Measurements from ENCODE around the gene NBPF9.
A peak's percentile ranks its signal among the peaks of the same experiment; 100 is the strongest.
"Not testable (repeated sequence)": the region's sequence is repeated elsewhere in the genome, so short reads cannot be mapped to it uniquely, and the experiment has no call there.

NBPF9 gene

GRCh38 chr1:149129245-149129644 is 25.9 kb upstream of the NBPF9 start:
- H3K79me1 ChIP-seq (replicated peaks; ENCODE audit: low read length, poor library complexity, severe bottlenecking); H2BK5ac ChIP-seq (ENCODE audit: low read depth, low read length, poor library complexity, severe bottlenecking); H2BK15ac ChIP-seq (ENCODE audit: low read depth, poor library complexity, severe bottlenecking); H3K4me2 ChIP-seq (ENCODE audit: low read length, poor library complexity, severe bottlenecking); H3K9ac ChIP-seq (ENCODE audit: low read length); DNase-seq; H2AK5ac ChIP-seq (ENCODE audit: low read length, severe bottlenecking); H4K8ac ChIP-seq (ENCODE audit: low read length); H3K9me3 ChIP-seq (ENCODE audit: control insufficient read depth, low read length); H3K27ac ChIP-seq (ENCODE audit: low read length, poor library complexity, severe bottlenecking); H3K36me3 ChIP-seq (ENCODE audit: control insufficient read depth in 1 of 2, insufficient read depth in 2 of 2, low read depth in 1 of 2, low read length in 2 of 2); H3K23ac ChIP-seq (ENCODE audit: low read length in 2 of 2); H3K27me3 ChIP-seq (ENCODE audit: control insufficient read depth in 1 of 2, insufficient read depth in 1 of 2, low read length in 2 of 2); H2BK12ac ChIP-seq (ENCODE audit: low read length in 2 of 2); H3K4ac ChIP-seq (ENCODE audit: low read depth in 1 of 2, low read length in 2 of 2); H3K18ac ChIP-seq (ENCODE audit: low read depth in 1 of 2, low read length in 2 of 2); H2AFZ ChIP-seq (ENCODE audit: low read depth, low read length); H4K91ac ChIP-seq (ENCODE audit: low read length); H3K4me3 ChIP-seq (ENCODE audit: insufficient read depth in 1 of 2, low read depth in 1 of 2, low read length in 2 of 2); H2BK120ac ChIP-seq (ENCODE audit: low read depth, low read length); H3K4me1 ChIP-seq (ENCODE audit: control insufficient read depth, insufficient read depth, low read depth, low read length); H3K14ac ChIP-seq (ENCODE audit: low read length in 2 of 2): not testable (repeated sequence)
- WGBS, result no CpG with 5 or more reads among the region's 17 CpGs

GRCh38 chr1:149126555-149127145 is 23.3 kb upstream of the NBPF9 start:
- H3K27ac ChIP-seq (ENCODE audit: low read length, poor library complexity, severe bottlenecking); H3K4ac ChIP-seq (ENCODE audit: low read depth in 1 of 2, low read length in 2 of 2); H4K91ac ChIP-seq (ENCODE audit: low read length); H2BK120ac ChIP-seq (ENCODE audit: low read depth, low read length); H2BK12ac ChIP-seq (ENCODE audit: low read length in 2 of 2); H3K79me1 ChIP-seq (replicated peaks; ENCODE audit: low read length, poor library complexity, severe bottlenecking); H3K36me3 ChIP-seq (ENCODE audit: control insufficient read depth in 1 of 2, insufficient read depth in 2 of 2, low read depth in 1 of 2, low read length in 2 of 2); H4K8ac ChIP-seq (ENCODE audit: low read length); H3K4me3 ChIP-seq (ENCODE audit: insufficient read depth in 1 of 2, low read depth in 1 of 2, low read length in 2 of 2); H3K4me2 ChIP-seq (ENCODE audit: low read length, poor library complexity, severe bottlenecking); H2AFZ ChIP-seq (ENCODE audit: low read depth, low read length); H2BK15ac ChIP-seq (ENCODE audit: low read depth, poor library complexity, severe bottlenecking); H3K14ac ChIP-seq (ENCODE audit: low read length in 2 of 2); H3K23ac ChIP-seq (ENCODE audit: low read length in 2 of 2); DNase-seq; H3K18ac ChIP-seq (ENCODE audit: low read depth in 1 of 2, low read length in 2 of 2); H3K4me1 ChIP-seq (ENCODE audit: control insufficient read depth, insufficient read depth, low read depth, low read length); H3K9ac ChIP-seq (ENCODE audit: low read length); H2BK5ac ChIP-seq (ENCODE audit: low read depth, low read length, poor library complexity, severe bottlenecking); H3K9me3 ChIP-seq (ENCODE audit: control insufficient read depth, low read length); H2AK5ac ChIP-seq (ENCODE audit: low read length, severe bottlenecking); H3K27me3 ChIP-seq (ENCODE audit: control insufficient read depth in 1 of 2, insufficient read depth in 1 of 2, low read length in 2 of 2): not testable (repeated sequence)
- 100% methylated on average over 1 of the region's 6 CpGs for WGBS

GRCh38 chr1:149123948-149124926 is 20.9 kb upstream of the NBPF9 start:
- H3K36me3 ChIP-seq (ENCODE audit: control insufficient read depth in 1 of 2, insufficient read depth in 2 of 2, low read depth in 1 of 2, low read length in 2 of 2); H2BK120ac ChIP-seq (ENCODE audit: low read depth, low read length); H3K4ac ChIP-seq (ENCODE audit: low read depth in 1 of 2, low read length in 2 of 2); H3K27ac ChIP-seq (ENCODE audit: low read length, poor library complexity, severe bottlenecking); H3K9ac ChIP-seq (ENCODE audit: low read length); H3K79me1 ChIP-seq (replicated peaks; ENCODE audit: low read length, poor library complexity, severe bottlenecking); H3K9me3 ChIP-seq (ENCODE audit: control insufficient read depth, low read length); H4K8ac ChIP-seq (ENCODE audit: low read length); H2AFZ ChIP-seq (ENCODE audit: low read depth, low read length); H3K18ac ChIP-seq (ENCODE audit: low read depth in 1 of 2, low read length in 2 of 2); H2BK12ac ChIP-seq (ENCODE audit: low read length in 2 of 2); H3K4me3 ChIP-seq (ENCODE audit: insufficient read depth in 1 of 2, low read depth in 1 of 2, low read length in 2 of 2); H4K91ac ChIP-seq (ENCODE audit: low read length); H3K14ac ChIP-seq (ENCODE audit: low read length in 2 of 2); H3K4me2 ChIP-seq (ENCODE audit: low read length, poor library complexity, severe bottlenecking); H3K23ac ChIP-seq (ENCODE audit: low read length in 2 of 2); H2BK5ac ChIP-seq (ENCODE audit: low read depth, low read length, poor library complexity, severe bottlenecking); H3K27me3 ChIP-seq (ENCODE audit: control insufficient read depth in 1 of 2, insufficient read depth in 1 of 2, low read length in 2 of 2); H2BK15ac ChIP-seq (ENCODE audit: low read depth, poor library complexity, severe bottlenecking); H2AK5ac ChIP-seq (ENCODE audit: low read length, severe bottlenecking); H3K4me1 ChIP-seq (ENCODE audit: control insufficient read depth, insufficient read depth, low read depth, low read length): not testable (repeated sequence)
- peak; percentile 1 for DNase-seq
- 17% methylated on average over 3 of the region's 15 CpGs for WGBS

DNA sequence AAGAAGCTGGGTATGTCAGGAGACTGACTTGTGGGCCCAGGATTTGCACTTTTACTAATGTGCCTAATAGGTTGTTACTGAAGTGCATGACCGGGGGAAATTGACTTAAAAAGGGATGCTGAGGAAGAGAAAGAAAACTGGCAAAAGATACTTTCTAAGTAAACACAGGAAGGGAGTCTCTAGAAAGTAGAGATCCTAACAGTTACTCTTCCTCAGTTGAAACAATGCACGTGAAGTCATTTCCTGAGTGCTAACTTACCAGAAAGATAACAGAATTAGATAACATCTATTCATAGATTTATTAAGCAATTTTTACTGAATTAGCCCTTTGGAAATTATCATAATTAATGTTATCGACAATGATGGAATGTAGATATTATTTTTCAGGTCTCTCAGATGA is 9.5 kb upstream of the NBPF9 start:
- not testable (repeated sequence) for H2BK5ac ChIP-seq (ENCODE audit: low read depth, low read length, poor library complexity, severe bottlenecking); H3K4me1 ChIP-seq (ENCODE audit: control insufficient read depth, insufficient read depth, low read depth, low read length); H3K36me3 ChIP-seq (ENCODE audit: control insufficient read depth in 1 of 2, insufficient read depth in 2 of 2, low read depth in 1 of 2, low read length in 2 of 2); H4K91ac ChIP-seq (ENCODE audit: low read length); H3K27ac ChIP-seq (ENCODE audit: low read length, poor library complexity, severe bottlenecking); H2AFZ ChIP-seq (ENCODE audit: low read depth, low read length); H2BK15ac ChIP-seq (ENCODE audit: low read depth, poor library complexity, severe bottlenecking); H4K8ac ChIP-seq (ENCODE audit: low read length); H3K23ac ChIP-seq (ENCODE audit: low read length in 2 of 2); H2BK120ac ChIP-seq (ENCODE audit: low read depth, low read length); H3K4me3 ChIP-seq (ENCODE audit: insufficient read depth in 1 of 2, low read depth in 1 of 2, low read length in 2 of 2); H3K79me1 ChIP-seq (replicated peaks; ENCODE audit: low read length, poor library complexity, severe bottlenecking); H3K4me2 ChIP-seq (ENCODE audit: low read length, poor library complexity, severe bottlenecking); H2BK12ac ChIP-seq (ENCODE audit: low read length in 2 of 2); H3K4ac ChIP-seq (ENCODE audit: low read depth in 1 of 2, low read length in 2 of 2); H3K9me3 ChIP-seq (ENCODE audit: control insufficient read depth, low read length); H3K27me3 ChIP-seq (ENCODE audit: control insufficient read depth in 1 of 2, insufficient read depth in 1 of 2, low read length in 2 of 2); H3K14ac ChIP-seq (ENCODE audit: low read length in 2 of 2); H3K9ac ChIP-seq (ENCODE audit: low read length); H3K18ac ChIP-seq (ENCODE audit: low read depth in 1 of 2, low read length in 2 of 2); DNase-seq; H2AK5ac ChIP-seq (ENCODE audit: low read length, severe bottlenecking)
- 100% methylated on average over 1 of the region's 3 CpGs for WGBS
